ENCODE data around the gene MTPN.

DNA sequence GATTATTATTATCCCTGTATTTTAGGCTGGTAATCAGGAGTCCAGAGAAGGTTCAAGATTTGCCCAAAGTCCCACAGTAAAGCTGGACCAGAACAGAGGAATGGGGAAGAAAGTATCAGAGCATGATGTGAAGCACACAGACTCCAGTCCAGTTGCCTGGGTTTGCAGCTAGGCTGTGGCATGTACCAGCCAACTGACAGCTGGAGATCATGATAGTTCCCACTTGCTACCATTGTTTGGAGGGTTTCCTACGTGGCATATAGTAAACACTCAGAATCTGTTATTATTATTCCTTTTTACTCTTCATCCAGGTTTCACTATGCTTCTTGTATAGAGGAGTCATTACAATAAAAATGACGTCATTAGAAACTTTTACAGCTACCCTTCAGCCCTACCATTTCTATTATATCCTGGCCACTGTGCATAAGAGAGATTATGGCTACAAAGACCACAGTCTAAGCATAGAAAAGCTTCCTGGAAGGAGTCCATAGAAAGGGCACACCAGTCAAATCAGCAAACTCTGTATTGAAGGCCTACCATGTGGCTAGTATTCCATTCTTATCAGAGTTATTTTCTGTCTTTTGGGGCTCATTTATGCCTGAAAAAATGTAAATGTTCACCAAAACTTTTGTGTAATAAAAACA, 66.6 kb downstream of the MTPN start:
- TF ChIP-seq CTCF (IDR thresholded peaks at IDR 0.05) = no peak
- TF ChIP-seq POLR2A (IDR thresholded peaks at IDR 0.05) = no peak
- TF ChIP-seq POLR2AphosphoS5 (IDR thresholded peaks at IDR 0.05) = no peak

All from breast epithelium (tissue), 3 donors.